HTR-8/SVneo (cell line): Measurements from ENCODE around the gene CFTR.
A peak's percentile ranks its signal among the peaks of the same experiment; 100 is the strongest.
"Not testable (repeated sequence)": the region's sequence is repeated elsewhere in the genome, so short reads cannot be mapped to it uniquely, and the experiment has no call there.

Source experiments
- DNase-seq: peaks from one replicate; pipeline ENCODE4 v3.0.0; 2011; ENCODE audit warnings: low spot score, mixed read lengths; ENCODE audit not compliant: insufficient read length
- FAIRE-seq: peaks from 2 replicates; lab custom pipeline; 2011; peaks lifted over from hg19 to GRCh38; lab: Jason Lieb, UNC

CFTR gene

GRCh38 chr7:117675497-117676435 lies 195.9 kb downstream of the CFTR start:
- no peak for FAIRE-seq
- DNase-seq: no peak

- DNase-seq (no peak), FAIRE-seq (no peak)
Observed at GRCh38 chr7:117679120-117679519, 199.3 kb downstream of the CFTR start.

- no peak for DNase-seq
- no peak for FAIRE-seq
Observed at GRCh38 chr7:117682681-117683385, 203.0 kb downstream of the CFTR start.

- FAIRE-seq: peak; percentile 60
- DNase-seq: no peak
Observed at GRCh38 chr7:117683430-117684175, 203.8 kb downstream of the CFTR start.

GRCh38 chr7:117685795-117686194 lies 206.0 kb downstream of the CFTR start:
- FAIRE-seq (no peak), DNase-seq (no peak)

- DNase-seq: no peak
- FAIRE-seq: no peak
Observed at GRCh38 chr7:117686311-117686935, 206.6 kb downstream of the CFTR start.

GRCh38 chr7:117688126-117688525 lies 208.3 kb downstream of the CFTR start:
- FAIRE-seq: no peak

GRCh38 chr7:117689406-117689805 lies 209.6 kb downstream of the CFTR start:
- DNase-seq (no peak), FAIRE-seq (no peak)

More at GRCh38 chr7:117688126-117688525, 208.3 kb downstream of the CFTR start:
- no peak for DNase-seq

- DNase-seq (no peak), FAIRE-seq (no peak)
Observed at GRCh38 chr7:117690147-117690546, 210.3 kb downstream of the CFTR start.

GRCh38 chr7:117692338-117692737 lies 212.5 kb downstream of the CFTR start:
- FAIRE-seq: no peak
- no peak for DNase-seq

- no peak for FAIRE-seq
Observed at GRCh38 chr7:117698018-117698417, 218.2 kb downstream of the CFTR start.

GRCh38 chr7:117704063-117704462 lies 224.2 kb downstream of the CFTR start:
- FAIRE-seq (no peak), DNase-seq (no peak)

More at GRCh38 chr7:117698018-117698417, 218.2 kb downstream of the CFTR start:
- DNase-seq: no peak

- FAIRE-seq: no peak
- no peak for DNase-seq
Observed at GRCh38 chr7:117705630-117706029, 225.8 kb downstream of the CFTR start.

- FAIRE-seq (no peak), DNase-seq (no peak)
Observed at GRCh38 chr7:117706210-117706609, 226.4 kb downstream of the CFTR start.

GRCh38 chr7:117707080-117707479 lies 227.3 kb downstream of the CFTR start:
- DNase-seq (no peak), FAIRE-seq (no peak)

- not testable (repeated sequence) for FAIRE-seq, DNase-seq
Observed at GRCh38 chr7:117708173-117708572, 228.3 kb downstream of the CFTR start.

GRCh38 chr7:117711556-117711955 lies 231.7 kb downstream of the CFTR start:
- no peak for FAIRE-seq

GRCh38 chr7:117715784-117716445 lies 236.1 kb downstream of the CFTR start:
- peak; percentile 68 for DNase-seq
- FAIRE-seq: no peak

More at GRCh38 chr7:117711556-117711955, 231.7 kb downstream of the CFTR start:
- no peak for DNase-seq

GRCh38 chr7:117716707-117717299 lies 237.0 kb downstream of the CFTR start:
- DNase-seq: no peak
- FAIRE-seq: no peak
